Posterior vena cava (tissue), 2 donors: ENCODE measurements around the gene MYH14. TPM values are rescaled to one million over a fixed set of nuclear protein-coding genes. Genes with fewer than 3 reads are reported as not detected.
"Not testable (repeated sequence)": the region's sequence is repeated elsewhere in the genome, so short reads cannot be mapped to it uniquely, and the experiment has no call there.

ENCODE experiments used
- DNase-seq: peaks from one replicate; pipeline ENCODE4 v3.0.0-alpha.2; 2020; ENCODE audit warnings: low spot score
- intact Hi-C, 2 donors: fragments of 100-400 bp; cut with DNase I; formaldehyde crosslinking; loops; one replicate each; pipeline versions ENCODE4 v1.14.1 to v1.14.2; 2022 to 2023
- total RNA-seq, 2 donors: library from RNA; stranded (reverse); fragmentation: NEBNext Ultra II Directional; extraction: Animal tissue kit (Norgen Biotek cat#: 25700); gene quantifications; one replicate each; pipeline ENCODE4 v1.2.1, GENCODE V29; 2021
- donor health status: DM: yes; HTN: yes; CAD: no.
- donor health status: DM: yes; HTN: yes; CAD: no.

Gene MYH14
- total RNA-seq, 2 donors from 2014 or later = 0.60 to 0.62 TPM

- intact Hi-C loops = not testable (repeated sequence)
Measured at GRCh38 chr19:50337031-50337430, 133.6 kb downstream of the MYH14 start.

GRCh38 chr19:50340331-50340730 lies 136.9 kb downstream of the MYH14 start:
- intact Hi-C loops = no loop called here
- DNase-seq = no peak

More at GRCh38 chr19:50337031-50337430, 133.6 kb downstream of the MYH14 start:
- DNase-seq = peak; percentile 17

DNA sequence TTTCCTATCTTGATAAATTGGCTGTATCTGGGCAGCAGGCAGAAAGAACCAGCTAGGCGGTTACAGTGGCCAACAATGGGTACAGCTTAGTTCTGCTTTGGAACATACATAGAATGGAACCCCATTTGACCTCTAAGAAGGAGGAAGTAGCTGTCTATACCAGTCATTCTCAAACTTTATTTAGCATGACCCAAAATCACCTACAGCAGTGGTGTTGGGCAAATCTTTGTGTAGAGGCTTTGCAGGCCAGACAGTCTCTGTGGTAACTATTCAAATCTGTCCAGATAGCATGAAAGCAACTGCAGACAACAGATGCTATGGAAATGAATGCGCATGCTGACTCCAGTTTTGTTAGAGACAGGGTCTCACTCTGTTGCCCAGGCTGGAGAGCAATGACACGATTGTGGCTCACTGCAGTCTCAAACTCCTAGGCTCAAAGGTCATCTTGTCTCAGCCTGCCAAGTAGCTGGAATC lies 137.7 kb downstream of the MYH14 start:
- intact Hi-C loops = no loop called here
- DNase-seq = peak; percentile 2

DNA sequence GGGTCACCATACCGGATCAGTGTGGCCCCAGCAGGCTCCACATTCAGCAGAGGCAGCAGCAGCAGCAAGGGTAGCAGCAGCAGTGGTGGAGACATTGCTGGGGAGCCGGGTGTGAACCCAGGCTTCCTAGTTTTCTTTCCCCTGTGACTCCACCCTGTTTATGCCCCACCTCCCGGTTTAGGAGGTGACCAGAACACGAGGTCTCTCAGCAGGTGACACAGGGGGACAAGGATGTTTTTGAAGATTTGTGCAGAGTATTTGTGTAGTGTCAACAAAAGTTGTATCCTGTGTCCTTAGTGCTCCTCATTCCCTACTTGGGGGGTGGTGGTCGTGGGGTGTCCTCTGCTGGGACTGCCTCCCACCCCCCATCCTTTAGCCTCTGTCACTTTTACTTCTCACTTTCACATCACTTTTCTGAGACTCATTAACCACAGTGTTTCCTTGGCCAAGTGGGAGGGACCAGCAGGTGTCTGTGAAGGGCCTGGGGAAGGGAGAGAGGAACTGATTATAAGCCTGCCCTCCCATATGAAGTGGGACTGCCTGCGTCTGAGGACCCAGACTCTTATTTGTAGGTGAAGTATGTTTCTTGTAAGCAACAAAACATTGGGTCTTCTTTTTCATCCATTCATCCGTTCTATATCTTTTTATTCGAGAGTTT lies 141.4 kb downstream of the MYH14 start:
- intact Hi-C loops = no loop called here
- peak; percentile 56 for DNase-seq

- peak; percentile 47 for DNase-seq
- intact Hi-C loops = not testable (repeated sequence)
Measured at GRCh38 chr19:50347089-50347581, 143.7 kb downstream of the MYH14 start.

- peak; percentile 50 for DNase-seq
Measured at GRCh38 chr19:50349277-50350057, 146.0 kb downstream of the MYH14 start.

GRCh38 chr19:50352242-50352641 lies 148.8 kb downstream of the MYH14 start:
- intact Hi-C loops = loop anchor here in 1 of 2 donors (10.0 kb wide), 1 partner anchor 433 kb away; no protein-coding TSS in a partner anchor
- peak; percentile 49 for DNase-seq

More at GRCh38 chr19:50349277-50350057, 146.0 kb downstream of the MYH14 start:
- intact Hi-C loops = loop anchor here in 1 of 2 donors (10.0 kb wide), 1 partner anchor 435 kb away; no protein-coding TSS in a partner anchor

- intact Hi-C loops = loop anchor here in 1 of 2 donors (10.0 kb wide), 1 partner anchor 431 kb away; no protein-coding TSS in a partner anchor
- DNase-seq = peak; percentile 40
Measured at GRCh38 chr19:50353487-50353880, 150.1 kb downstream of the MYH14 start.

- DNase-seq = peak; percentile 48
- intact Hi-C loops = loop anchor here in 1 of 2 donors (10.0 kb wide), 1 partner anchor 428 kb away; no protein-coding TSS in a partner anchor
Measured at GRCh38 chr19:50356691-50357177, 153.3 kb downstream of the MYH14 start.

- peak; percentile 93 for DNase-seq
- intact Hi-C loops = loop anchor here in 1 of 2 donors (10.0 kb wide), 1 partner anchor 427 kb away; no protein-coding TSS in a partner anchor
Measured at GRCh38 chr19:50357178-50358100, 154.0 kb downstream of the MYH14 start.

GRCh38 chr19:50358483-50359327 lies 155.3 kb downstream of the MYH14 start:
- DNase-seq = peak; percentile 93
- intact Hi-C loops = loop anchor here in 1 of 2 donors (10.0 kb wide), 1 partner anchor 426 kb away; no protein-coding TSS in a partner anchor

GRCh38 chr19:50359328-50359818 lies 156.0 kb downstream of the MYH14 start:
- peak; percentile 63 for DNase-seq
- intact Hi-C loops = loop anchor here in 1 of 2 donors (10.0 kb wide), 1 partner anchor 425 kb away; no protein-coding TSS in a partner anchor

Other genes with a start within 250 kb of the MYH14 start
- gene SIGLEC11, start 242.4 kb upstream of the MYH14 start, total RNA-seq = 1 to 10 TPM in 1 of 2 donors, under 1 TPM in 1; 0.95 to 3.3 TPM
- 10 to 100 TPM; 19.7 to 23.0 TPM for gene VRK3, start 178.2 kb upstream of the MYH14 start, total RNA-seq
- gene ZNF473, start 177.6 kb upstream of the MYH14 start, total RNA-seq = 1 to 10 TPM; 5.8 to 7.6 TPM
- not detected for gene IZUMO2, start 40.3 kb upstream of the MYH14 start, total RNA-seq
- gene KCNC3, start 125.8 kb downstream of the MYH14 start, total RNA-seq = under 1 TPM; 0.83 to 0.90 TPM
- gene NAPSA, start 162.0 kb downstream of the MYH14 start, total RNA-seq = under 1 TPM; 0.33 to 0.37 TPM
- gene NR1H2, start 172.8 kb downstream of the MYH14 start, total RNA-seq = 10 to 100 TPM; 65.0 to 82.3 TPM
- 10 to 100 TPM; 10.4 to 12.3 TPM for gene POLD1, start 180.7 kb downstream of the MYH14 start, total RNA-seq
- gene SPIB, start 215.3 kb downstream of the MYH14 start, total RNA-seq = under 1 TPM in 1 of 2 donors, not detected in 1; 0.33 TPM
- gene MYBPC2, start 229.3 kb downstream of the MYH14 start, total RNA-seq = under 1 TPM in 1 of 2 donors, not detected in 1; 0.05 TPM